Activated CD4-positive, alpha-beta T cell treated with anti-CD3 and anti-CD28 coated beads, Interleukin-2, amount 10 ng/mL, durations not matched to agents 7 days and 5 days (primary cell): ENCODE measurements around the gene IFT52. TPM values are rescaled to one million over a fixed set of nuclear protein-coding genes. Genes with fewer than 3 reads are reported as not detected.

Source experiments
- CTCF ChIA-PET: fragments of 350-600 bp; sonication (Branson Sonifier 250); formaldehyde crosslinking; loops from one replicate; lab custom pipeline; 2021; ENCODE audit warnings: antibody characterized with exemption; lab: Charles Lee
- POLR2A ChIA-PET: fragments of 350-600 bp; sonication (Branson Sonifier 250); formaldehyde crosslinking; loops from one replicate; lab custom pipeline; 2021; ENCODE audit warnings: antibody characterized with exemption; lab: Charles Lee
- DNase-seq: peaks from one replicate; pipeline ENCODE4 v3.0.0-alpha.2; 2020
- H3K27ac Mint-ChIP-seq: one replicate; pipeline ENCODE4 v1.8.0; 2021; ENCODE audit warnings: mild to moderate bottlenecking, moderate library complexity, mixed read lengths
- H3K27me3 Mint-ChIP-seq: one replicate; pipeline ENCODE4 v1.8.0; 2021; ENCODE audit warnings: mixed read lengths
- H3K36me3 Mint-ChIP-seq: one replicate; pipeline ENCODE4 v1.8.0; 2021; ENCODE audit warnings: low read depth, mixed read lengths
- H3K4me1 Mint-ChIP-seq: one replicate; pipeline ENCODE4 v1.8.0; 2021; ENCODE audit warnings: mixed read lengths
- H3K4me3 Mint-ChIP-seq: one replicate; pipeline ENCODE4 v1.8.0; 2021; ENCODE audit warnings: mild to moderate bottlenecking, moderate library complexity, mixed read lengths
- H3K9me3 Mint-ChIP-seq: one replicate; pipeline ENCODE4 v1.8.0; 2021; ENCODE audit warnings: mixed read lengths
- total RNA-seq, 2 experiments: library from RNA; stranded (reverse); gene quantifications; one replicate each; pipeline ENCODE4 v1.2.3, GENCODE V29; 2021

Gene IFT52, protein sequence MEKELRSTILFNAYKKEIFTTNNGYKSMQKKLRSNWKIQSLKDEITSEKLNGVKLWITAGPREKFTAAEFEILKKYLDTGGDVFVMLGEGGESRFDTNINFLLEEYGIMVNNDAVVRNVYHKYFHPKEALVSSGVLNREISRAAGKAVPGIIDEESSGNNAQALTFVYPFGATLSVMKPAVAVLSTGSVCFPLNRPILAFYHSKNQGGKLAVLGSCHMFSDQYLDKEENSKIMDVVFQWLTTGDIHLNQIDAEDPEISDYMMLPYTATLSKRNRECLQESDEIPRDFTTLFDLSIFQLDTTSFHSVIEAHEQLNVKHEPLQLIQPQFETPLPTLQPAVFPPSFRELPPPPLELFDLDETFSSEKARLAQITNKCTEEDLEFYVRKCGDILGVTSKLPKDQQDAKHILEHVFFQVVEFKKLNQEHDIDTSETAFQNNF
- total RNA-seq = 10 to 100 TPM; 14.0 to 15.8 TPM

DNA sequence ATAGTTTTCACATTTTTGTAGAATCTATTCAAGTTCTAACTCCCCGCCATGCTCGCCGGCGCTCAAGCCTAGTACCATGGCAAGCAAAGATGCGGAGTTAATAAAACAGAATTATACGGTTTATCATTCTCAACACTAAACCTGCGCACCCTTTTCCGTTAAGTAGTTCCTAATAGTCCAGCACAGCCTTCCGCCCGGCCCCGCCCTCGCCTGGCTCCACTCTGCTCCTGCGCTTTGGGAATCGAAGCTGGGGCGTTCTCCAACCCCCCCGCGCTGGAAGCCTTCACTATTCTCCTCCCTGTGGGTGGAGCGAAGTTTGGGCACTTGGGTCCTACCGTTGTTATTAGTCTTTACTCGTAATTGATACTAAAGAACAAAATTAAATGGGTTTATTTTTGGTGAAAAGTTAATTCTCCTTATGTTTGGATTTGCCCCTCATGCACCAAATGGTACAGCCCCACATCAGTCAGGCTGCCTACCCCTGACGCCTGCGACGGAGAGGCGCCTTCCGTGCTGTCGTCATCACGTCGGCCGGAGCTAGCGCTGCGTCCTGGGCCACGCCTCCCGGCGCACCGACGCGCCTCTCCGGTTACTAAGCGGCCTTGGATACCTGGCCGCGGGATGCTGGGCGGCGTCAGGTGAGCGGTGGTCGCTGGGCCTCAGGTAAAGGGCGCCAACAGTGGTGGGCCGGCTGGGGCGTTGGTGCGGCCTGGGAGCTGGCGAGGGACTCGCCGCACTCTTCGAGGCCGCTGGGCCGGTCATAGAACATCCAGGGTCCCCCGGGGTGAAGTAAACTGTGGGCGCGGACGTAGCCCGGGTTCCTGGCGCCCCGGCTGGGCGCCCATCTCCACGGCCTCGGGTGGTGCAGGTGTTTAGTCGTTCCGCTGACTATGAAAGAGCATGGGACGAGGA, at the start of gene IFT52:
Gene IFT52, plus strand, starts transcription at position 546 of the 912 bp plus-strand sequence. CDS start 3,762 bp downstream, outside the sequence.
- peak; percentile 91 for DNase-seq
- ChIA-PET CTCF (interaction anchor here (0.9 to 1.0 kb wide), 2 partner anchors 8 to 11 kb away, joined by 3 read pairs; no protein-coding TSS in a partner anchor), POLR2A (interaction anchor here (0.7 kb wide), 1 partner anchor 98 kb away, joined by 3 read pairs; no protein-coding TSS in a partner anchor)
- peak within 1 kb of the TSS; percentile 96 for H3K27ac Mint-ChIP-seq
- H3K9me3 Mint-ChIP-seq = no peaks in the 10 kb centered on the region
- peaks cover 7% of the 10 kb centered on the region for H3K36me3 Mint-ChIP-seq
- no peaks in the 10 kb centered on the region for H3K27me3 Mint-ChIP-seq
- peaks cover 20% of the 10 kb centered on the region for H3K4me1 Mint-ChIP-seq
- H3K4me3 Mint-ChIP-seq = peak within 1 kb of the TSS; percentile 93

DNA sequence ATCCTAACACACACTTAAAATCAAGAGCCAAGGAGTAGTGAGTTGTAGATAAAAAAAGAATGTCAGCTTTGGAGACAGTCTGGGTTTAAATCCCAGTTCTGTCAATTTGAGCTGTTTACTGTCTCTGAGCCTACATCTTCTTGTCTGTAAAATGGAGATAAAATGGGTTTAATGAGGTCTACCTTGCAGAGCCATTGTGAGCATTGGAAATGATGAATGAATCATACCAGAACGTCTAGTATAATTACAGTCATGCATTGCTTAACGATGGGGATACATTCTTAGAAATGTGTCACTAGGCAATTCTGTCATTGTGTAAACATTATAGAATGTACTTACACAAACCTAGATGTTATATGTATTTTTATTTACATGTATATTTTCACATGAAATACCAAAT, 49.5 kb upstream of the IFT52 start:
- no peaks in the 10 kb centered on the region for H3K27me3 Mint-ChIP-seq
- ChIA-PET POLR2A (no interaction called here), CTCF (no interaction called here)
- no peaks in the 10 kb centered on the region for H3K36me3 Mint-ChIP-seq
- no peak for DNase-seq
- H3K9me3 Mint-ChIP-seq = no peaks in the 10 kb centered on the region
- no peaks in the 10 kb centered on the region for H3K4me1 Mint-ChIP-seq
- no peak overlapping the region for H3K27ac Mint-ChIP-seq
- H3K4me3 Mint-ChIP-seq = no peak overlapping the region

- Mint-ChIP-seq H3K27me3 (no peaks in the 10 kb centered on the region), H3K9me3 (peaks cover under 1% of the 10 kb centered on the region), H3K36me3 (no peaks in the 10 kb centered on the region), H3K27ac (no peak overlapping the region), H3K4me1 (no peaks in the 10 kb centered on the region), H3K4me3 (no peak overlapping the region)
- no peak for DNase-seq
- CTCF ChIA-PET = no interaction called here
- POLR2A ChIA-PET = interaction anchor here (0.5 kb wide), 1 partner anchor 151 kb away, joined by 4 read pairs; no protein-coding TSS in a partner anchor
These were observed 48.6 kb upstream of the IFT52 start for GRCh38 chr20:43542161-43542560.

DNA sequence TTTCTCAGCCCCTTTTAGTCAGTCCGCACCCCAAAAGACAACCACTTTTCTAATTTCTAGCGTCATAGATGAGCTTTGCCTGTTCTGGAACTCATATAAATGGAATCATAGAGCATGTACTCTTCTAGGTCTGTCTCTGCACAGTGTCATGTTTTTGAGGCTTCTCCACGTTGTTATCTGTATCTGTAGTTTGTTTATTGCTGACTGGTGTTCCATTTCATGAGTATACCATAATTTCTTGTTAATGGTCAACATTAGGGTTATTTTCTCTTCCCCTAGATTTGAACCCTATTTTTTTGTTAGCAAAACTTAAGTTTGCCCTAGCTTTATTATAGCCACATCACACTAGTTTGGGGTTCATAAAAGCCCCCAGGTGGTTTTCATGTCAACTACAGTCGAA, 48.1 kb upstream of the IFT52 start:
- Mint-ChIP-seq H3K27me3 (no peaks in the 10 kb centered on the region), H3K27ac (no peak overlapping the region), H3K9me3 (peaks cover 4% of the 10 kb centered on the region), H3K4me3 (no peak overlapping the region), H3K36me3 (peaks cover 3% of the 10 kb centered on the region), H3K4me1 (no peaks in the 10 kb centered on the region)
- POLR2A ChIA-PET = interaction anchor here (0.5 kb wide), 1 partner anchor 151 kb away, joined by 4 read pairs; no protein-coding TSS in a partner anchor
- no peak for DNase-seq
- CTCF ChIA-PET = interaction anchor here (0.6 kb wide), 1 partner anchor 47 kb away, joined by 3 read pairs; no protein-coding TSS in a partner anchor

DNA sequence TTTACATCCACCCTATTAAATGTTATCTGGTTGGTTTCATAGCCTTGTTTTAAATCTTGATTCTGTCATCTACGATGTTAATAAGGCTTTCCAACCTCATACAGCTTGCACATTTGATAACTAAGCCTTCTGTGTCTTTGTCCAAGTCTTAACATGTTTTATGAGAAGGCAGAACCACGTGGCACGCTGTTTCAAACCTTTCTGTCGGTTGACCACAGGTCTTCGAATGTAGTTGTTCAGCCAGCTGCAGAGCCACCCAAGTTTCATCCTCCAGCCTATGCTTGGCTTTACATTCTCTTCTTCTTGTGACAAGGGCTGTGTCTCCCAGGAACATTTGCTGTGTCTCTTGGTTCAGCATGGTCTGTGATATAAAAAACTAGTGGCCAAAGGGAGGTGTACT, 47.6 kb upstream of the IFT52 start:
- ChIA-PET CTCF (interaction anchor here (0.6 kb wide), 1 partner anchor 46 kb away, joined by 3 read pairs; no protein-coding TSS in a partner anchor), POLR2A (no interaction called here)
- Mint-ChIP-seq H3K27me3 (no peaks in the 10 kb centered on the region), H3K27ac (no peak overlapping the region), H3K4me3 (no peak overlapping the region), H3K4me1 (no peaks in the 10 kb centered on the region), H3K9me3 (peaks cover 4% of the 10 kb centered on the region), H3K36me3 (peaks cover 3% of the 10 kb centered on the region)
- DNase-seq = no peak

DNA sequence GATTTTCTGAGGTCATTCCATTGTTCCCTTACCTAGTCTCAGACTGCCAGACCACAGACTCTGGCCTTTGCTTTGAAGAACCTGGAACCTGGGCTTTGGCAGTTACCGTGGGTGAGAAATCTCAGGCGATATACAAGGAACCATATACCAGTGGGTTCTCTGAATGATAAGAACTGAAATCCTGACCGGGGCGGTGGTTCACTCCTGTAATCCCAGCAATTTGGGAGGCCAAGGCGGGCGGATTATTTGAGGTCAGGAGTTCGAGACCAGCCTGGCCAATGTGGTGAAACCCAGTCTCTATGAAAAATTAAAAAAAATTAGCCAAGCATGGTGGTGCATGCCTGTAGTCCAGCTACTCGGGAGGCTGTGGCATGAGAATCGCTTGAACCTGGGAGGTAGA, 46.2 kb upstream of the IFT52 start:
- no peak for DNase-seq
- H3K9me3 Mint-ChIP-seq = peaks cover 4% of the 10 kb centered on the region
- POLR2A ChIA-PET = no interaction called here
- no peak overlapping the region for H3K4me3 Mint-ChIP-seq
- H3K27ac Mint-ChIP-seq = no peak overlapping the region
- H3K27me3 Mint-ChIP-seq = no peaks in the 10 kb centered on the region
- no peaks in the 10 kb centered on the region for H3K4me1 Mint-ChIP-seq
- CTCF ChIA-PET = no interaction called here
- peaks cover 3% of the 10 kb centered on the region for H3K36me3 Mint-ChIP-seq

- no peak for DNase-seq
- CTCF ChIA-PET = interaction anchor here (1.1 to 1.3 kb wide), 2 partner anchors 19 kb away, joined by 3 read pairs; no protein-coding TSS in a partner anchor
- POLR2A ChIA-PET = no interaction called here
- H3K36me3 Mint-ChIP-seq = peaks cover 3% of the 10 kb centered on the region
- H3K4me1 Mint-ChIP-seq = no peaks in the 10 kb centered on the region
- H3K27me3 Mint-ChIP-seq = no peaks in the 10 kb centered on the region
- H3K27ac Mint-ChIP-seq = no peak overlapping the region
- peaks cover 4% of the 10 kb centered on the region for H3K9me3 Mint-ChIP-seq
- no peak overlapping the region for H3K4me3 Mint-ChIP-seq
These were observed 44.7 kb upstream of the IFT52 start for GRCh38 chr20:43545837-43546578.

- CTCF ChIA-PET = no interaction called here
These were observed 42.4 kb upstream of the IFT52 start for GRCh38 chr20:43548273-43548880.

GRCh38 chr20:43549416-43550065, 41.2 kb upstream of the IFT52 start:
- Mint-ChIP-seq H3K27ac (no peak overlapping the region), H3K36me3 (peaks cover 3% of the 10 kb centered on the region), H3K27me3 (no peaks in the 10 kb centered on the region), H3K4me3 (no peak overlapping the region), H3K4me1 (no peaks in the 10 kb centered on the region), H3K9me3 (peaks cover 4% of the 10 kb centered on the region)
- ChIA-PET POLR2A (no interaction called here), CTCF (interaction anchor here (1.2 kb wide), 1 partner anchor 11 kb away, joined by 4 read pairs; no protein-coding TSS in a partner anchor)
- DNase-seq = no peak

More at GRCh38 chr20:43548273-43548880, 42.4 kb upstream of the IFT52 start:
- H3K4me3 Mint-ChIP-seq = no peak overlapping the region
- POLR2A ChIA-PET = no interaction called here
- H3K27ac Mint-ChIP-seq = no peak overlapping the region
- peaks cover 3% of the 10 kb centered on the region for H3K36me3 Mint-ChIP-seq
- H3K4me1 Mint-ChIP-seq = no peaks in the 10 kb centered on the region
- DNase-seq = no peak
- peaks cover 4% of the 10 kb centered on the region for H3K9me3 Mint-ChIP-seq
- H3K27me3 Mint-ChIP-seq = no peaks in the 10 kb centered on the region

- H3K9me3 Mint-ChIP-seq = peaks cover 4% of the 10 kb centered on the region
- CTCF ChIA-PET = interaction anchor here (0.7 to 1.2 kb wide), 3 partner anchors 12 to 75 kb away, joined by 3 to 4 read pairs (median 3); no protein-coding TSS in a partner anchor
- H3K27me3 Mint-ChIP-seq = no peaks in the 10 kb centered on the region
- no peak overlapping the region for H3K4me3 Mint-ChIP-seq
- DNase-seq = no peak
- no peaks in the 10 kb centered on the region for H3K4me1 Mint-ChIP-seq
- H3K36me3 Mint-ChIP-seq = peaks cover 3% of the 10 kb centered on the region
- POLR2A ChIA-PET = no interaction called here
- no peak overlapping the region for H3K27ac Mint-ChIP-seq
These were observed 40.3 kb upstream of the IFT52 start for GRCh38 chr20:43550456-43550855.

GRCh38 chr20:43554369-43554768, 36.4 kb upstream of the IFT52 start:
- H3K4me1 Mint-ChIP-seq = no peaks in the 10 kb centered on the region
- CTCF ChIA-PET = no interaction called here
- H3K27ac Mint-ChIP-seq = no peak overlapping the region
- DNase-seq = no peak
- H3K27me3 Mint-ChIP-seq = no peaks in the 10 kb centered on the region
- POLR2A ChIA-PET = no interaction called here
- no peaks in the 10 kb centered on the region for H3K9me3 Mint-ChIP-seq
- no peaks in the 10 kb centered on the region for H3K36me3 Mint-ChIP-seq
- H3K4me3 Mint-ChIP-seq = no peak overlapping the region
